Naive thymus-derived CD4-positive, alpha-beta T cell (primary cell): ENCODE measurements around the gene PELI2. TPM values are rescaled to one million over a fixed set of nuclear protein-coding genes. Genes with fewer than 3 reads are reported as not detected.

Experiments
- ATAC-seq: fragments of 150-1000 bp; cut with Tn5 transposase; 2 replicates; pipeline ENCODE4 v1.10.0; 2021; ENCODE audit warnings: mild to moderate bottlenecking, moderate library complexity
- CTCF ChIA-PET: fragments of 350-600 bp; sonication (Branson Sonifier 250); formaldehyde crosslinking; loops from one replicate; lab custom pipeline; 2021; ENCODE audit warnings: antibody characterized with exemption; lab: Charles Lee
- POLR2A ChIA-PET: fragments of 350-600 bp; sonication (Branson Sonifier 250); formaldehyde crosslinking; loops from one replicate; lab custom pipeline; 2021; ENCODE audit warnings: antibody characterized with exemption, inconsistent platforms; lab: Charles Lee
- DNase-seq, 9 donors: peaks; one replicate each; pipeline versions ENCODE4 v3.0.0 to v3.0.0-alpha.2; 2020 to 2022; ENCODE audit warnings: mixed read lengths in 1 of 9
- H3K27ac ChIP-seq: one replicate; pipeline ENCODE4 v1.7.0; 2013; ENCODE audit warnings: mild to moderate bottlenecking, low read depth, low read length, moderate library complexity
- H3K27me3 ChIP-seq, 2 donors: one replicate each; pipeline ENCODE4 v1.7.0; 2013; ENCODE audit warnings: low read length in 2 of 2, mild to moderate bottlenecking in 2 of 2, moderate library complexity in 2 of 2; ENCODE audit not compliant: control insufficient read depth in 2 of 2, insufficient read depth in 2 of 2
- H3K36me3 ChIP-seq, 3 experiments: 1 replicate in 2 of 3; 2 replicates in 1 of 3; pipeline ENCODE4 v1.7.0; 2013; ENCODE audit warnings: low read length in 3 of 3, mild to moderate bottlenecking in 3 of 3, moderate library complexity in 1 of 3; ENCODE audit not compliant: insufficient read depth in 3 of 3, control insufficient read depth in 2 of 3
- H3K4me1 ChIP-seq, 2 donors: one replicate each; pipeline ENCODE4 v1.7.0; 2013; ENCODE audit warnings: low read length in 2 of 2, mild to moderate bottlenecking in 2 of 2, moderate library complexity in 1 of 2; ENCODE audit not compliant: control insufficient read depth in 2 of 2, insufficient read depth in 2 of 2
- H3K4me3 ChIP-seq: 2 replicates; pipeline ENCODE4 v1.7.0; 2013; ENCODE audit warnings: mild to moderate bottlenecking, low read length
- H3K9me3 ChIP-seq, 3 experiments: 1 replicate in 2 of 3; 2 replicates in 1 of 3; pipeline ENCODE4 v1.7.0; 2013; ENCODE audit warnings: low read length in 3 of 3; ENCODE audit not compliant: control insufficient read depth in 2 of 3
- H3K27ac Mint-ChIP-seq, 9 donors: one replicate each; pipeline ENCODE4 v1.8.0; 2020 to 2022; ENCODE audit warnings: mixed read lengths in 9 of 9, mild to moderate bottlenecking in 8 of 9, moderate library complexity in 5 of 9, inconsistent platforms in 2 of 9
- H3K27me3 Mint-ChIP-seq, 5 donors: one replicate each; pipeline ENCODE4 v1.8.0; 2021 to 2022; ENCODE audit warnings: mixed read lengths in 5 of 5, mild to moderate bottlenecking in 1 of 5
- H3K36me3 Mint-ChIP-seq, 5 donors: one replicate each; pipeline ENCODE4 v1.8.0; 2020 to 2022; ENCODE audit warnings: mixed read lengths in 5 of 5, mild to moderate bottlenecking in 3 of 5, inconsistent platforms in 1 of 5
- H3K4me1 Mint-ChIP-seq, 7 donors: one replicate each; pipeline ENCODE4 v1.8.0; 2020 to 2022; ENCODE audit warnings: mixed read lengths in 7 of 7, mild to moderate bottlenecking in 3 of 7, inconsistent platforms in 1 of 7
- H3K4me3 Mint-ChIP-seq, 10 donors: one replicate each; pipeline ENCODE4 v1.8.0; 2020 to 2022; ENCODE audit warnings: mild to moderate bottlenecking in 10 of 10, mixed read lengths in 10 of 10, moderate library complexity in 6 of 10, inconsistent platforms in 2 of 10
- H3K9me3 Mint-ChIP-seq, 11 donors: one replicate each; pipeline ENCODE4 v1.8.0; 2020 to 2022; ENCODE audit warnings: mixed read lengths in 11 of 11, mild to moderate bottlenecking in 4 of 11, inconsistent platforms in 1 of 11, moderate library complexity in 1 of 11
- intact Hi-C, 2 donors: fragments of 100-400 bp; cut with micrococcal nuclease; formaldehyde crosslinking; loops; one replicate each; pipeline ENCODE4 v1.15.1; 2023
- polyA plus RNA-seq, 2 donors: library from polyadenylated mRNA; unstranded; fragments of 300-500 nt; fragmentation: Illumina TruSeq; gene quantifications; one replicate each; pipeline ENCODE4 v1.2.3, GENCODE V29; 2021
- total RNA-seq, 6 experiments: library from RNA in 5 of 6; stranded (reverse) in 5 of 6; gene quantifications; 1 replicate in 5 of 6; 2 replicates in 1 of 6; pipeline ENCODE4 v1.2.3 and lab custom pipeline; 2021 to 2026

Gene PELI2
- total and polyA plus RNA-seq, 7 experiments from 2014 or later: 1.7 to 24.7 (median 11.3) TPM

- H3K36me3 ChIP-seq: no peaks in the 10 kb centered on the region
- no peak overlapping the region for H3K27ac Mint-ChIP-seq
- DNase-seq (no peak), ATAC-seq (no peak)
- peaks cover 3 to 19% of the 10 kb centered on the region in 2 donors for H3K4me1 ChIP-seq
- no peak overlapping the region for H3K27ac ChIP-seq
- ChIA-PET CTCF (no interaction called here), POLR2A (no interaction called here)
- peaks cover 23 to 47% (median 41%) of the 10 kb centered on the region in 7 donors for H3K4me1 Mint-ChIP-seq
- intact Hi-C loops: loop anchor here in 1 of 2 donors (10.0 kb wide), 1 partner anchor 172 kb away; no protein-coding TSS in a partner anchor
- peaks cover 0 to 41% (median 35%) of the 10 kb centered on the region in 5 donors for H3K36me3 Mint-ChIP-seq
- no peaks in the 10 kb centered on the region for H3K9me3 ChIP-seq
- H3K4me3 ChIP-seq: no peak overlapping the region
- no peaks in the 10 kb centered on the region for H3K27me3 ChIP-seq
- no peak overlapping the region for H3K4me3 Mint-ChIP-seq
- H3K9me3 Mint-ChIP-seq: peaks cover 0 to 9% (median 2%) of the 10 kb centered on the region in 11 donors
- H3K27me3 Mint-ChIP-seq: no peaks in the 10 kb centered on the region
Measured at GRCh38 chr14:56176530-56176929, 58.3 kb downstream of the PELI2 start.

GRCh38 chr14:56177036-56177435, 58.8 kb downstream of the PELI2 start:
- ATAC-seq (no peak), DNase-seq (no peak)
- Mint-ChIP-seq H3K4me3 (no peak overlapping the region), H3K9me3 (peaks cover 0 to 9% (median 2%) of the 10 kb centered on the region in 11 donors), H3K4me1 (peaks cover 20 to 42% (median 36%) of the 10 kb centered on the region in 7 donors), H3K27me3 (no peaks in the 10 kb centered on the region), H3K36me3 (peaks cover 0 to 45% (median 40%) of the 10 kb centered on the region in 5 donors), H3K27ac (no peak overlapping the region)
- no peak overlapping the region for H3K27ac ChIP-seq
- ChIA-PET CTCF (no interaction called here), POLR2A (no interaction called here)
- H3K9me3 ChIP-seq: no peaks in the 10 kb centered on the region
- peaks cover 1 to 17% of the 10 kb centered on the region in 2 donors for H3K4me1 ChIP-seq
- intact Hi-C loops: loop anchor here in 1 of 2 donors (10.0 kb wide), 1 partner anchor 172 kb away; no protein-coding TSS in a partner anchor
- H3K27me3 ChIP-seq: no peaks in the 10 kb centered on the region
- H3K4me3 ChIP-seq: no peak overlapping the region
- no peaks in the 10 kb centered on the region for H3K36me3 ChIP-seq

GRCh38 chr14:56180754-56181542, 62.7 kb downstream of the PELI2 start:
- Mint-ChIP-seq H3K4me1 (peaks cover 2 to 13% (median 4%) of the 10 kb centered on the region in 7 donors), H3K9me3 (peaks cover 0 to 3% (median 0%) of the 10 kb centered on the region in 11 donors), H3K4me3 (no peak overlapping the region), H3K27me3 (no peaks in the 10 kb centered on the region), H3K27ac (peak overlapping the region in 1 of 9 donors; percentile 16), H3K36me3 (peaks cover 3 to 46% (median 29%) of the 10 kb centered on the region in 5 donors)
- intact Hi-C loops: no loop called here
- CTCF ChIA-PET: interaction anchor here (0.6 kb wide), 1 partner anchor 976 kb away, joined by 4 read pairs; no protein-coding TSS in a partner anchor
- no peaks in the 10 kb centered on the region for H3K4me1 ChIP-seq
- H3K27me3 ChIP-seq: no peaks in the 10 kb centered on the region
- H3K4me3 ChIP-seq: no peak overlapping the region
- ATAC-seq: no peak
- DNase-seq: no peak
- no peaks in the 10 kb centered on the region for H3K9me3 ChIP-seq
- no peaks in the 10 kb centered on the region for H3K36me3 ChIP-seq
- POLR2A ChIA-PET: no interaction called here
- H3K27ac ChIP-seq: no peak overlapping the region

- H3K4me3 Mint-ChIP-seq: no peak overlapping the region
- Histone ChIP-seq H3K4me1 (no peaks in the 10 kb centered on the region), H3K27ac (no peak overlapping the region), H3K4me3 (no peak overlapping the region), H3K27me3 (no peaks in the 10 kb centered on the region), H3K9me3 (no peaks in the 10 kb centered on the region), H3K36me3 (no peaks in the 10 kb centered on the region)
- intact Hi-C loops: no loop called here
- H3K4me1 Mint-ChIP-seq: peaks cover 0 to 13% (median 3%) of the 10 kb centered on the region in 7 donors
- H3K36me3 Mint-ChIP-seq: peaks cover 4 to 51% (median 29%) of the 10 kb centered on the region in 5 donors
- ATAC-seq (no peak), DNase-seq (no peak)
- H3K9me3 Mint-ChIP-seq: peaks cover 0 to 3% (median 0%) of the 10 kb centered on the region in 11 donors
- POLR2A ChIA-PET: no interaction called here
- CTCF ChIA-PET: interaction anchor here (0.7 kb wide), 1 partner anchor 22 kb away, joined by 5 read pairs; no protein-coding TSS in a partner anchor
- H3K27me3 Mint-ChIP-seq: no peaks in the 10 kb centered on the region
- H3K27ac Mint-ChIP-seq: peak overlapping the region in 1 of 9 donors; percentile 16
Measured at GRCh38 chr14:56181681-56182085, 63.5 kb downstream of the PELI2 start.

- H3K36me3 Mint-ChIP-seq: peaks cover 4 to 51% (median 29%) of the 10 kb centered on the region in 5 donors
- no peaks in the 10 kb centered on the region for H3K9me3 ChIP-seq
- no peaks in the 10 kb centered on the region for H3K27me3 Mint-ChIP-seq
- H3K4me1 Mint-ChIP-seq: peaks cover 0 to 13% (median 3%) of the 10 kb centered on the region in 7 donors
- ATAC-seq (no peak), DNase-seq (no peak)
- no peak overlapping the region for H3K27ac ChIP-seq
- H3K4me3 Mint-ChIP-seq: no peak overlapping the region
- ChIA-PET CTCF (interaction anchor here (0.7 kb wide), 1 partner anchor 21 kb away, joined by 5 read pairs; no protein-coding TSS in a partner anchor), POLR2A (no interaction called here)
- H3K9me3 Mint-ChIP-seq: peaks cover 0 to 3% (median 0%) of the 10 kb centered on the region in 11 donors
- H3K27me3 ChIP-seq: no peaks in the 10 kb centered on the region
- no peaks in the 10 kb centered on the region for H3K4me1 ChIP-seq
- H3K4me3 ChIP-seq: no peak overlapping the region
- no peaks in the 10 kb centered on the region for H3K36me3 ChIP-seq
- no peak overlapping the region for H3K27ac Mint-ChIP-seq
- intact Hi-C loops: no loop called here
Measured at GRCh38 chr14:56182410-56182809, 64.2 kb downstream of the PELI2 start.

GRCh38 chr14:56183631-56184157, 65.5 kb downstream of the PELI2 start:
- Mint-ChIP-seq H3K27me3 (no peaks in the 10 kb centered on the region), H3K4me1 (peaks cover 0 to 13% (median 3%) of the 10 kb centered on the region in 7 donors), H3K36me3 (peaks cover 4 to 49% (median 29%) of the 10 kb centered on the region in 5 donors), H3K27ac (no peak overlapping the region), H3K9me3 (peaks cover 0 to 3% (median 0%) of the 10 kb centered on the region in 11 donors), H3K4me3 (no peak overlapping the region)
- H3K27ac ChIP-seq: no peak overlapping the region
- H3K27me3 ChIP-seq: no peaks in the 10 kb centered on the region
- CTCF ChIA-PET: no interaction called here
- H3K9me3 ChIP-seq: no peaks in the 10 kb centered on the region
- POLR2A ChIA-PET: no interaction called here
- DNase-seq (no peak), ATAC-seq (no peak)
- H3K4me1 ChIP-seq: no peaks in the 10 kb centered on the region
- H3K36me3 ChIP-seq: no peaks in the 10 kb centered on the region
- H3K4me3 ChIP-seq: no peak overlapping the region
- intact Hi-C loops: no loop called here
